ENCODE data around the gene OR6C75. TPM values are rescaled to one million over a fixed set of nuclear protein-coding genes. Genes with fewer than 3 reads are reported as not detected.
"Not testable (repeated sequence)": the region's sequence is repeated elsewhere in the genome, so short reads cannot be mapped to it uniquely, and the experiment has no call there.

Gene OR6C75
- total RNA-seq (not detected), polyA plus RNA-seq (ENCODE audit: insufficient read depth, low read depth, low replicate concordance) (not detected)
- long read RNA-seq, donor 1, result 0 reads
- long read RNA-seq, donor 2, result 0 reads
- long read RNA-seq, donor 3, result 0 reads
- long read RNA-seq, donor 4, result 0 reads
- long read RNA-seq, donor 5, result 0 reads
- long read RNA-seq, donor 6, result 0 reads
- long read RNA-seq, donor 7, result 0 reads
- long read RNA-seq, donor 8, result 0 reads
- long read RNA-seq, donor 9, result 0 reads
- long read RNA-seq, donor 10, result 0 reads

- no peak within 1 kb of the TSS for H3K4me3 ChIP-seq (ENCODE audit: low read length in 3 of 3)
- FAIRE-seq, result no peak
- intact Hi-C loops (cut with DNase I), result no loop called here
These were observed at the start of gene OR6C75 for GRCh38 chr12:55362675-55363074. Gene OR6C75, plus strand, starts transcription at chr12:55362975. Its CDS starts 2,136 bp downstream, at chr12:55365111.

GRCh38 chr12:55314043-55314442 is 48.7 kb upstream of the OR6C75 start, which contains the start of gene OR6C1:
Gene OR6C1, plus strand, starts transcription at chr12:55314343. Its CDS starts 6,257 bp downstream, at chr12:55320600.
- no peak within 1 kb of the TSS for H3K27ac ChIP-seq (ENCODE audit: low read depth in 2 of 2, low read length in 2 of 2)
- H3K4me1 ChIP-seq (ENCODE audit: control insufficient read depth in 2 of 3, insufficient read depth in 2 of 3, low read depth in 1 of 3, low read length in 3 of 3), result no peaks in the 10 kb centered on the region
- intact Hi-C loops (cut with DNase I), result no loop called here
- no peak within 1 kb of the TSS for H3K4me3 ChIP-seq (ENCODE audit: low read length in 3 of 3)
- no peak for TF ChIP-seq CTCF (IDR thresholded peaks at IDR 0.05; ENCODE audit: borderline replicate concordance, extremely low read depth, insufficient read depth)
- DNase-seq (no peak), FAIRE-seq (no peak)
- H3K36me3 ChIP-seq (ENCODE audit: control insufficient read depth in 2 of 3, insufficient read depth in 3 of 3, low read length in 3 of 3), result no peaks in the 10 kb centered on the region
- H3K9me3 ChIP-seq (ENCODE audit: control insufficient read depth in 2 of 3, insufficient read depth in 1 of 3, low read length in 3 of 3), result no peaks in the 10 kb centered on the region
- H3K9ac ChIP-seq (ENCODE audit: low read length in 3 of 3), result no peak within 1 kb of the TSS
- no peaks in the 10 kb centered on the region for H3K27me3 ChIP-seq (ENCODE audit: control insufficient read depth, insufficient read depth, low read length)

More at GRCh38 chr12:55362675-55363074, at the start of gene OR6C75:
- H3K27me3 ChIP-seq (ENCODE audit: control insufficient read depth, insufficient read depth, low read length), result no peaks in the 10 kb centered on the region
- no peak within 1 kb of the TSS for H3K27ac ChIP-seq (ENCODE audit: low read depth in 2 of 2, low read length in 2 of 2)
- no peak within 1 kb of the TSS for H3K9ac ChIP-seq (ENCODE audit: low read length in 3 of 3)
- no peaks in the 10 kb centered on the region for H3K36me3 ChIP-seq (ENCODE audit: control insufficient read depth in 2 of 3, insufficient read depth in 3 of 3, low read length in 3 of 3)
- DNase-seq, result no peak
- H3K4me1 ChIP-seq (ENCODE audit: control insufficient read depth in 2 of 3, insufficient read depth in 2 of 3, low read depth in 1 of 3, low read length in 3 of 3), result no peaks in the 10 kb centered on the region
- no peak for TF ChIP-seq CTCF (IDR thresholded peaks at IDR 0.05; ENCODE audit: borderline replicate concordance, extremely low read depth, insufficient read depth)
- H3K9me3 ChIP-seq (ENCODE audit: control insufficient read depth in 2 of 3, insufficient read depth in 1 of 3, low read length in 3 of 3), result no peaks in the 10 kb centered on the region

GRCh38 chr12:55320201-55320600 is 42.6 kb upstream of the OR6C75 start:
- H3K36me3 ChIP-seq (ENCODE audit: control insufficient read depth in 2 of 3, insufficient read depth in 3 of 3, low read length in 3 of 3), result no peaks in the 10 kb centered on the region
- no peak for TF ChIP-seq CTCF (IDR thresholded peaks at IDR 0.05; ENCODE audit: borderline replicate concordance, extremely low read depth, insufficient read depth)
- FAIRE-seq, result no peak
- DNase-seq, result no peak
- no peak overlapping the region for H3K27ac ChIP-seq (ENCODE audit: low read depth in 2 of 2, low read length in 2 of 2)
- H3K9ac ChIP-seq (ENCODE audit: low read length in 3 of 3), result no peak overlapping the region
- no peaks in the 10 kb centered on the region for H3K4me1 ChIP-seq (ENCODE audit: control insufficient read depth in 2 of 3, insufficient read depth in 2 of 3, low read depth in 1 of 3, low read length in 3 of 3)
- H3K9me3 ChIP-seq (ENCODE audit: control insufficient read depth in 2 of 3, insufficient read depth in 1 of 3, low read length in 3 of 3), result no peaks in the 10 kb centered on the region
- intact Hi-C loops (cut with DNase I), result no loop called here
- H3K4me3 ChIP-seq (ENCODE audit: low read length in 3 of 3), result no peak overlapping the region
- no peaks in the 10 kb centered on the region for H3K27me3 ChIP-seq (ENCODE audit: control insufficient read depth, insufficient read depth, low read length)

- intact Hi-C loops (cut with DNase I); H3K36me3 ChIP-seq (ENCODE audit: control insufficient read depth in 2 of 3, insufficient read depth in 3 of 3, low read length in 3 of 3); H3K9me3 ChIP-seq (ENCODE audit: control insufficient read depth in 2 of 3, insufficient read depth in 1 of 3, low read length in 3 of 3); H3K4me1 ChIP-seq (ENCODE audit: control insufficient read depth in 2 of 3, insufficient read depth in 2 of 3, low read depth in 1 of 3, low read length in 3 of 3); H3K9ac ChIP-seq (ENCODE audit: low read length in 3 of 3); H3K4me3 ChIP-seq (ENCODE audit: low read length in 3 of 3); H3K27me3 ChIP-seq (ENCODE audit: control insufficient read depth, insufficient read depth, low read length); FAIRE-seq; DNase-seq; H3K27ac ChIP-seq (ENCODE audit: low read depth in 2 of 2, low read length in 2 of 2): not testable (repeated sequence)
These were observed 37.0 kb upstream of the OR6C75 start for GRCh38 chr12:55325801-55326200.
